ENCODE measurements around the gene MRPL50. TPM values are rescaled to one million over a fixed set of nuclear protein-coding genes. Genes with fewer than 3 reads are reported as not detected.

Gene MRPL50
- total RNA-seq, 1 donor from 2014 or later: 17.3 TPM

- Histone ChIP-seq H3K27ac (replicated peaks) (no peak overlapping the region), H3K4me1 (no peaks in the 10 kb centered on the region), H3K4me3 (no peak overlapping the region), H3K9me3 (replicated peaks) (no peaks in the 10 kb centered on the region), H3K36me3 (no peaks in the 10 kb centered on the region), H3K27me3 (ENCODE audit: low read depth) (peaks cover 8% of the 10 kb centered on the region)
- no peak for DNase-seq
- intact Hi-C loops (cut with micrococcal nuclease): no loop called here
- TF ChIP-seq CTCF (IDR thresholded peaks at IDR 0.05; ENCODE audit: borderline replicate concordance): no peak
Observed at GRCh38 chr9:101352892-101353463, 45.4 kb downstream of the MRPL50 start.

- no peak overlapping the region for H3K4me3 ChIP-seq
- H3K9me3 ChIP-seq (replicated peaks): no peaks in the 10 kb centered on the region
- H3K27me3 ChIP-seq (ENCODE audit: low read depth): peaks cover 19% of the 10 kb centered on the region
- no peak for DNase-seq
- H3K27ac ChIP-seq (replicated peaks): no peak overlapping the region
- H3K36me3 ChIP-seq: no peaks in the 10 kb centered on the region
- intact Hi-C loops (cut with micrococcal nuclease): no loop called here
- TF ChIP-seq CTCF (IDR thresholded peaks at IDR 0.05; ENCODE audit: borderline replicate concordance): no peak
- no peaks in the 10 kb centered on the region for H3K4me1 ChIP-seq
Observed at GRCh38 chr9:101350285-101350684, 48.1 kb downstream of the MRPL50 start.

- Histone ChIP-seq H3K4me1 (no peaks in the 10 kb centered on the region), H3K27me3 (ENCODE audit: low read depth) (peaks cover 33% of the 10 kb centered on the region), H3K36me3 (no peaks in the 10 kb centered on the region), H3K27ac (replicated peaks) (no peak overlapping the region), H3K4me3 (no peak overlapping the region), H3K9me3 (replicated peaks) (no peaks in the 10 kb centered on the region)
- TF ChIP-seq CTCF (IDR thresholded peaks at IDR 0.05; ENCODE audit: borderline replicate concordance): no peak
- intact Hi-C loops (cut with micrococcal nuclease): no loop called here
- no peak for DNase-seq
Observed at GRCh38 chr9:101342595-101342994, 55.8 kb downstream of the MRPL50 start.

- intact Hi-C loops (cut with micrococcal nuclease): no loop called here
- H3K9me3 ChIP-seq (replicated peaks): no peaks in the 10 kb centered on the region
- H3K4me1 ChIP-seq: no peaks in the 10 kb centered on the region
- H3K36me3 ChIP-seq: no peaks in the 10 kb centered on the region
- no peak overlapping the region for H3K4me3 ChIP-seq
- no peak for DNase-seq
- no peak for TF ChIP-seq CTCF (IDR thresholded peaks at IDR 0.05; ENCODE audit: borderline replicate concordance)
- no peak overlapping the region for H3K27ac ChIP-seq (replicated peaks)
- peaks cover 28% of the 10 kb centered on the region for H3K27me3 ChIP-seq (ENCODE audit: low read depth)
Observed at GRCh38 chr9:101341958-101342357, 56.5 kb downstream of the MRPL50 start.

Other genes starting within 250 kb of the MRPL50 start
- gene BAAT, start 13.6 kb downstream of the MRPL50 start, total RNA-seq: not detected
- gene ZNF189, start 233 bp upstream of the MRPL50 start, total RNA-seq: 18.8 TPM
- 0.41 TPM for gene ALDOB, start 37.2 kb upstream of the MRPL50 start, total RNA-seq
- 55.4 TPM for gene RNF20, start 135.2 kb upstream of the MRPL50 start, total RNA-seq
- not detected for gene PPP3R2, start 196.4 kb upstream of the MRPL50 start, total RNA-seq